AG10803 (cell line): ENCODE measurements around the gene SIT1.
"Not testable (repeated sequence)": the region's sequence is repeated elsewhere in the genome, so short reads cannot be mapped to it uniquely, and the experiment has no call there.

Experiments
- DNase-seq: peaks from one replicate; pipeline ENCODE4 v3.0.0; 2010; ENCODE audit warnings: low read depth
- H3K4me3 ChIP-seq: 2 replicates; pipeline ENCODE4 v1.5.1; 2011; ENCODE audit warnings: mild to moderate bottlenecking, low read length, control low read depth
- CTCF ChIP-seq: conservative IDR thresholded peaks from 2 replicates; pipeline ENCODE4 v1.5.1; 2011; ENCODE audit warnings: mild to moderate bottlenecking, low read length, control low read depth, inconsistent platforms

SIT1 gene

GRCh38 chr9:35653611-35654010 is 2.9 kb upstream of the SIT1 start:
- no peak for DNase-seq
- no peak for TF ChIP-seq CTCF
- H3K4me3 ChIP-seq: no peak overlapping the region

GRCh38 chr9:35652829-35653209 is 2.1 kb upstream of the SIT1 start:
- DNase-seq: no peak
- no peak for TF ChIP-seq CTCF

GRCh38 chr9:35651956-35652828 is 1.5 kb upstream of the SIT1 start:
- DNase-seq: peak; percentile 68
- no peak for TF ChIP-seq CTCF
- no peak overlapping the region for H3K4me3 ChIP-seq

More at GRCh38 chr9:35652829-35653209, 2.1 kb upstream of the SIT1 start:
- H3K4me3 ChIP-seq: no peak overlapping the region

- no peak for DNase-seq
- H3K4me3 ChIP-seq: no peak overlapping the region
- TF ChIP-seq CTCF: no peak
These were observed 1.0 kb downstream of the SIT1 start for GRCh38 chr9:35649431-35650340.

GRCh38 chr9:35646533-35647265 is 4.0 kb downstream of the SIT1 start:
- peak; percentile 74 for TF ChIP-seq CTCF
- peak overlapping the region; percentile 70 for H3K4me3 ChIP-seq
- DNase-seq: peak; percentile 83

- TF ChIP-seq CTCF: peak; percentile 37
- peak; percentile 17 for DNase-seq
- peak overlapping the region; percentile 70 for H3K4me3 ChIP-seq
These were observed 4.6 kb downstream of the SIT1 start for GRCh38 chr9:35646153-35646532.

GRCh38 chr9:35645736-35646135 is 5.0 kb downstream of the SIT1 start:
- DNase-seq: not testable (repeated sequence)
- peak overlapping the region; percentile 70 for H3K4me3 ChIP-seq
